ENCODE data around the gene DCLK2. TPM values are rescaled to one million over a fixed set of nuclear protein-coding genes. Genes with fewer than 3 reads are reported as not detected.

Gene DCLK2
- total and polyA plus RNA-seq, 2 of the 8 experiments (the other 6 are each of a cell fraction or from before 2014, with no cell fraction given), result 0.32 to 0.37 TPM

Small RNA genes lying within 50 kb of the gene (small RNA-seq; reads per million reads assigned to genes)
- not detected for gene RNU7-194P (ENCODE audit: insufficient read depth)
